HCT116 (cell line): Measurements from ENCODE around the gene ABHD16A. TPM values are rescaled to one million over a fixed set of nuclear protein-coding genes. Genes with fewer than 3 reads are reported as not detected.
A peak's percentile ranks its signal among the peaks of the same experiment; 100 is the strongest.

Experiments
- ATAC-seq: fragments of 200-7000 bp; cut with Tn5 transposase; 2 replicates; pipeline ENCODE4 v1.9.1; 2020; ENCODE audit warnings: mild to moderate bottlenecking, moderate library complexity
- BruUV-seq: library from RNA; stranded (reverse); fragments of 400-500 nt; replicated peaks from 2 replicates; lab custom pipeline; 2021; lab: Mats Ljungman, UMichigan
- CTCF ChIA-PET: fragments of 300-600 bp; sonication (Branson Sonifier 250); formaldehyde crosslinking; loops from one replicate; lab custom pipeline; 2021; ENCODE audit warnings: antibody characterized with exemption; lab: Charles Lee
- POLR2A ChIA-PET: fragments of 300-600, 350-600 bp; sonication (Branson Sonifier 250); formaldehyde crosslinking; loops from one replicate; lab custom pipeline; 2021; ENCODE audit warnings: antibody characterized with exemption; lab: Charles Lee
- RAD21 ChIA-PET, 2 experiments: fragments of 300-600 bp; sonication (Branson Sonifier 250); formaldehyde crosslinking; loops; one replicate each; lab custom pipeline; 2023; ENCODE audit warnings: low total read pairs in 2 of 2; ENCODE audit not compliant: uncharacterized antibody in 2 of 2, unreplicated experiment in 2 of 2, low non-redundant PET in 1 of 2; lab: Charles Lee
- DNase-seq: peaks from one replicate; pipeline ENCODE4 v3.0.0-alpha.2; 2010; ENCODE audit warnings: low read depth, low spot score
- H2AFZ ChIP-seq: fragments of 200-600 bp; shearing (Covaris generic), sonication (generic); 2 replicates; pipeline ENCODE4 v1.6.1; 2017; ENCODE audit warnings: low read depth, mixed run types, mixed read lengths, antibody characterized with exemption, low read length; ENCODE audit not compliant: poor library complexity, severe bottlenecking
- H3K27ac ChIP-seq: 2 replicates; pipeline ENCODE4 v1.5.1; 2012; ENCODE audit warnings: low read depth, low read length
- H3K27me3 ChIP-seq: fragments of 200-600 bp; sonication (generic); 2 replicates; pipeline ENCODE4 v1.6.1; 2016; ENCODE audit warnings: mixed run types, low read length, mixed read lengths; ENCODE audit not compliant: insufficient read depth
- H3K36me3 ChIP-seq, 2 experiments: fragments of 200-500 bp in 1 of 2; fragments of 200-600 bp in 1 of 2; sonication (Bioruptor generic) in 1 of 2; sonication (generic) in 1 of 2; 2 replicates each; pipeline versions ENCODE4 v1.5.1 to v1.6.1; 2014 to 2016; ENCODE audit warnings: low read length in 2 of 2, inconsistent platforms in 1 of 2, mixed read lengths in 1 of 2, mixed run types in 1 of 2; ENCODE audit not compliant: insufficient read depth in 2 of 2, control insufficient read depth in 1 of 2
- H3K4me1 ChIP-seq, 2 experiments: fragments of 200-600 bp in 1 of 2; sonication (generic) in 1 of 2; 2 replicates each; pipeline versions ENCODE4 v1.5.1 to v1.6.1; 2012 to 2017; ENCODE audit warnings: low read length in 2 of 2, inconsistent platforms in 1 of 2, mild to moderate bottlenecking in 1 of 2, mixed read lengths in 1 of 2, mixed run types in 1 of 2, moderate library complexity in 1 of 2; ENCODE audit not compliant: insufficient read depth in 2 of 2, control insufficient read depth in 1 of 2
- H3K4me2 ChIP-seq: fragments of 200-600 bp; sonication (generic); 2 replicates; pipeline ENCODE4 v1.6.1; 2017; ENCODE audit warnings: mixed run types, low read length, mixed read lengths
- H3K4me3 ChIP-seq, 2 experiments: fragments of 200-600 bp in 1 of 2; sonication (generic) in 1 of 2; replicated peaks in 1 of 2; 2 replicates each; pipeline ENCODE4 v1.5.1; 2011 to 2016; ENCODE audit warnings: low read length in 2 of 2, control low read depth in 1 of 2, low read depth in 1 of 2, mild to moderate bottlenecking in 1 of 2, mixed read lengths in 1 of 2, mixed run types in 1 of 2
- H3K79me2 ChIP-seq: fragments of 200-600 bp; sonication (generic); 2 replicates; pipeline ENCODE4 v1.6.1; 2017; ENCODE audit warnings: mild to moderate bottlenecking, mixed run types, low read length, moderate library complexity, mixed read lengths; ENCODE audit not compliant: insufficient read depth
- H3K9ac ChIP-seq: fragments of 200-600 bp; sonication (generic); 2 replicates; pipeline ENCODE4 v1.6.1; 2016; ENCODE audit warnings: low read length, mixed read lengths
- H3K9me2 ChIP-seq: fragments of 200-600 bp; sonication (generic), shearing (Covaris generic); 2 replicates; pipeline ENCODE4 v1.6.1; 2017; ENCODE audit warnings: mixed run types, mild to moderate bottlenecking, moderate library complexity; ENCODE audit not compliant: insufficient read depth
- H3K9me3 ChIP-seq, 2 experiments: fragments of 200-500 bp in 1 of 2; fragments of 200-600 bp in 1 of 2; sonication (Bioruptor generic) in 1 of 2; sonication (generic) in 1 of 2; 2 replicates each; pipeline ENCODE4 v1.6.1; 2014 to 2017; ENCODE audit warnings: low read length in 2 of 2, mixed read lengths in 2 of 2, inconsistent platforms in 1 of 2, low read depth in 1 of 2, mild to moderate bottlenecking in 1 of 2, mixed run types in 1 of 2, moderate library complexity in 1 of 2; ENCODE audit not compliant: control insufficient read depth in 1 of 2, insufficient read depth in 1 of 2
- H4K20me1 ChIP-seq: fragments of 200-600 bp; sonication (generic), shearing (Covaris generic); 2 replicates; pipeline ENCODE4 v1.6.1; 2017; ENCODE audit warnings: mixed run types, mild to moderate bottlenecking, moderate library complexity; ENCODE audit not compliant: insufficient read depth
- CBX3 ChIP-seq: IDR thresholded peaks from 2 replicates; pipeline ENCODE4 v1.6.1; 2012; ENCODE audit warnings: low read depth
- CTCF ChIP-seq, 3 experiments: fragments of 200-600 bp in 1 of 3; sonication (generic) in 1 of 3; IDR thresholded peaks in 2 of 3; conservative IDR thresholded peaks in 1 of 3; 2 replicates each; pipeline ENCODE4 v1.5.1; 2012 to 2017; ENCODE audit warnings: low read depth in 2 of 3, low read length in 2 of 3, antibody characterized with exemption in 1 of 3, borderline replicate concordance in 1 of 3, control low read depth in 1 of 3, mild to moderate bottlenecking in 1 of 3, mixed read lengths in 1 of 3, mixed run types in 1 of 3, moderate library complexity in 1 of 3; ENCODE audit not compliant: insufficient read depth in 1 of 3
- RAD21 ChIP-seq: IDR thresholded peaks from 2 replicates; pipeline ENCODE4 v1.6.1; 2012; ENCODE audit warnings: low read depth, mild to moderate bottlenecking
- SRF ChIP-seq: IDR thresholded peaks from 2 replicates; pipeline ENCODE4 v1.6.1; 2012; ENCODE audit warnings: low read depth
- ZFX ChIP-seq: fragments of 450-650 bp; IDR thresholded peaks from 2 replicates; pipeline ENCODE4 v1.6.1; 2017
- ZNF274 ChIP-seq: fragments of 200-500 bp; sonication (Bioruptor generic); IDR thresholded peaks from 2 replicates; pipeline ENCODE4 v1.6.1; 2014; ENCODE audit warnings: mild to moderate bottlenecking, low read depth, low read length, inconsistent platforms
- intact Hi-C: fragments of 100-400 bp; cut with micrococcal nuclease; formaldehyde crosslinking; loops from 2 replicates; pipeline ENCODE4 v1.10.0; 2022
- total RNA-seq: library from RNA; stranded (reverse); gene quantifications from one replicate; pipeline ENCODE4 v1.2.1, GENCODE V29; 2021; ENCODE audit not compliant: unreplicated experiment

Gene ABHD16A
- total RNA-seq, 1 experiment from 2014 or later, result 32.4 TPM

- Histone ChIP-seq H3K9me3 (no peaks in the 10 kb centered on the region), H4K20me1 (no peaks in the 10 kb centered on the region), H3K4me1 (peaks cover 11 to 16% of the 10 kb centered on the region in 2 experiments), H3K4me2 (peak overlapping the region; percentile 47), H3K9ac (peak overlapping the region; percentile 30; the same call in 1 of the 2 replicates), H3K4me3 (no peak overlapping the region), H3K27me3 (no peaks in the 10 kb centered on the region), H3K36me3 (peaks cover 13 to 25% of the 10 kb centered on the region in 2 experiments; a peak in 2 of 4 replicates), H3K9me2 (no peaks in the 10 kb centered on the region), H3K79me2 (no peaks in the 10 kb centered on the region), H2AFZ (no peak overlapping the region), H3K27ac (peak overlapping the region; percentile 23; the same call in 1 of the 2 replicates)
- intact Hi-C loops, result no loop called here
- CTCF ChIA-PET, result interaction anchor here (1.0 to 1.3 kb wide), 2 partner anchors 14 to 40 kb away, joined by 4 to 7 read pairs; partner anchors contain the start of gene ABHD16A
- ATAC-seq, result peak; percentile 74
- DNase-seq, result no peak
- RAD21 ChIA-PET, result no interaction called here
- POLR2A ChIA-PET, result no interaction called here
- TF ChIP-seq ZNF274 (no peak), CBX3 (no peak), SRF (no peak), CTCF (IDR thresholded peaks at IDR 0.05 in 2 of 3, conservative IDR thresholded peaks at IDR 0.05 in 1 of 3; ENCODE audit: borderline replicate concordance in 1 of 3, insufficient read depth in 1 of 3, low read depth in 2 of 3, low read length in 2 of 3) (peak in 2 of 3 experiments; percentile 50 to 58; a peak in 4 of 6 replicates), RAD21 (no peak), ZFX (no peak)
- no TSS peak for BruUV-seq
These were observed 13.6 kb downstream of the ABHD16A start for GRCh38 chr6:31689249-31690110.
